Breast epithelium (tissue), 4 donors: Measurements from ENCODE around the gene CORO2B. TPM values are rescaled to one million over a fixed set of nuclear protein-coding genes. Genes with fewer than 3 reads are reported as not detected.
A peak's percentile ranks its signal among the peaks of the same experiment; 100 is the strongest.

Experiments
- DNase-seq, 2 donors: peaks; one replicate each; pipeline ENCODE4 v3.0.0-alpha.2; 2019; ENCODE audit warnings: low spot score in 2 of 2
- H3K27ac ChIP-seq, 2 donors: fragments of 200-600 bp; sonication (generic) in 1 of 2; one replicate each; pipeline ENCODE4 v1.5.1; 2016 to 2019; ENCODE audit warnings: mild to moderate bottlenecking in 1 of 2
- H3K27me3 ChIP-seq, 2 donors: fragments of 200-600 bp; sonication (generic) in 1 of 2; one replicate each; pipeline versions ENCODE4 v1.5.1 to v1.6.0; 2017 to 2019; ENCODE audit warnings: control low read depth in 1 of 2, mild to moderate bottlenecking in 1 of 2
- H3K36me3 ChIP-seq: fragments of 200-600 bp; one replicate; pipeline ENCODE4 v1.5.1; 2019
- H3K4me1 ChIP-seq, 2 donors: fragments of 200-600 bp; sonication (generic); one replicate each; pipeline ENCODE4 v1.5.1; 2016 to 2019; ENCODE audit warnings: control low read depth in 1 of 2
- H3K4me3 ChIP-seq, 3 donors: fragments of 200-600 bp; sonication (generic); 1 replicate in 2 of 3; 2 replicates in 1 of 3; pipeline ENCODE4 v1.5.1; 2016 to 2019; ENCODE audit warnings: mild to moderate bottlenecking in 3 of 3, moderate library complexity in 2 of 3
- H3K9me3 ChIP-seq, 2 donors: fragments of 200-600 bp; sonication (generic) in 1 of 2; one replicate each; pipeline ENCODE4 v1.5.1; 2016 to 2019; ENCODE audit warnings: control low read depth in 1 of 2
- CTCF ChIP-seq, 3 donors: fragments of 450-650 bp; IDR thresholded peaks; one replicate each; pipeline ENCODE4 v1.5.1; 2016 to 2017; ENCODE audit warnings: antibody characterized with exemption in 3 of 3, mild to moderate bottlenecking in 3 of 3, moderate library complexity in 3 of 3
- POLR2A ChIP-seq: fragments of 450-650 bp; IDR thresholded peaks from one replicate; pipeline ENCODE4 v1.6.1; 2016; ENCODE audit warnings: antibody characterized with exemption, mild to moderate bottlenecking, moderate library complexity
- POLR2AphosphoS5 ChIP-seq, 3 donors: sonication (generic); formaldehyde crosslinking; IDR thresholded peaks; one replicate each; pipeline ENCODE4 v1.6.1; 2017; ENCODE audit warnings: antibody characterized with exemption in 3 of 3
- intact Hi-C: fragments of 100-400 bp; cut with DNase I; formaldehyde crosslinking; loops from one replicate; pipeline ENCODE4 v1.15.1; 2023; ENCODE audit warnings: low total_unique reads
- total RNA-seq, 3 donors: library from RNA; depleted of rRNA; stranded (reverse); fragments of >200 nt; gene quantifications; one replicate each; pipeline ENCODE4 v1.1.0, GENCODE V29; 2016

Gene CORO2B
- total RNA-seq, 3 donors from 2014 or later, result 2.9 to 11.2 (median 3.5) TPM

GRCh38 chr15:68574629-68575028 lies 4.2 kb upstream of the CORO2B start:
- TF ChIP-seq CTCF (IDR thresholded peaks at IDR 0.05), result no peak
- Histone ChIP-seq H3K9me3 (no peaks in the 10 kb centered on the region), H3K4me3 (no peak overlapping the region), H3K36me3 (no peaks in the 10 kb centered on the region), H3K27me3 (peaks cover 0 to 4% of the 10 kb centered on the region in 2 donors), H3K27ac (no peak overlapping the region), H3K4me1 (no peaks in the 10 kb centered on the region)
- DNase-seq, result no peak
- intact Hi-C loops, result no loop called here

DNA sequence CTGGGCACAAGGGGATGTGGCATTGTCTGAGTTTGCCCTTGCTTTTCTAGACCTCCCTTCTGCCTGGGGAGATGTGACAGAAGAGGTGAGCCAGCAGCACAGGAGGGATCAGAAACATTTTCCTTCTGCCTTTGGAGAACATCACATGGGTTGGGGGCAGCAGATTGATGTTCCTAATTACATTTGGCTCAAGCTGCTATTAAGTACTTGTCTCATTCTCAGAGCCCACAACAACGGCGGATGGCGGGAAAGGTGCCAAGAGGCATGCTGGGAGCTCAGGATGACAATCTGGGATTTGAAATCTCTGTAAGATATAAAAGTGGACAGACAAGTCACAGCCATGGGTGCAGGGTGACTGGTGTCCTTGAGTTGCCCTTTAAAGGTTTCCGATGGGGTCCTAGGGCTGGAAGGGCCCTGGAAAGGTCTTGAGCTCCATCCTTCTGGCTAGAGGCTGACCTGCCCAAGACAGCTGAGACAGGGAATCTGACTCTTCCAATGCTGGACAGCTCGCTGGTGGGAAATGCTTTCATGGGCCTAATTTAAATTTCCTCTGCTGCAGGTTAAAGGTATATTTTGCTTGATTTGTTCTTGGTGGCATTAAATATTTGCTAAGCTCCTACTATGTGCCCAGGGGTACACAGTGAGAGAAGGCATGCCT lies 2.4 kb upstream of the CORO2B start:
- intact Hi-C loops, result no loop called here
- TF ChIP-seq POLR2AphosphoS5 (IDR thresholded peaks at IDR 0.05) (no peak), CTCF (IDR thresholded peaks at IDR 0.05) (no peak), POLR2A (no peak)

DNA sequence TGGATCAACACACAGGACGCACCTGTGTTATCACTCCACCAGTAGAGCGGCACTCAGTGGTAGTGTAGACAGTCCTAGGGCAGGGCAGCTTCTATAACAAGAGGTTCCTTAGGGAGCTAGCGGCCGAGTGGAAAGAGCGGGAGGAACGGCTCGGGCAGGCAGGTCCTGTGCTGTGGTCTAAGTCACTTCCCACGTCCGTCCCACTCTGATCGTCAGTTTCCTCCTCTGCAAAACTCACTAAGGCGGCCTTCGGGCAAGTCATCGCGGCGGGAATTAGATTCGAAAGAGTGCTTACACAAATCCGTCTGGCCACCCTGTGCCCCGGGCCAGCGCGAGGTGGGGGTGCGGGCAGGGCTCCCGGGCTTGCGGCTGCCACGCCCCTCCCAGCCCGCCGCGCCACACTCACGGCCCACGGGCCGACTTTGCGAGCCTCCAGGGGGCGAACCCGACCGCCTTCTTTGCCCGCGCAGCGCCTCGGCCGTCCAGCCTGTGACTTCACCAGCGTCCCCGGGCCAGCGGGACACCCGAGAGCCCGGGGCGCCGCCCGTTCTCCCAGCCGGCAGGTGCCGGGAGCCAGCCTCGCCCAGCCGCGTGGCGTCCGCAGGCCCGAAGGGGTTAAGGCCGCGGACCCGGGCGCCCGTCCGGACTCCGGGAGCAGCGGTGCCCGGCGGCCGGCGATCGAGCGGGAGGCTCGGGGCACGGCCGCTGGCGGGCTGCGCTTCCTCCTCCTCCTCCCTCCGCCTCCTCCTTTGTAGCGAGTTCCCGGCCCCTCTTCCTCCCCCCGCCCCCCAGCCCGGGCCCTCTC lies 416 bp upstream of the CORO2B start:
- intact Hi-C loops, result no loop called here
- peak in 1 of 3 donors; percentile 54 for TF ChIP-seq CTCF (IDR thresholded peaks at IDR 0.05)
- no peak for TF ChIP-seq POLR2A
- peak in 1 of 2 donors; percentile 41 for DNase-seq
- H3K9me3 ChIP-seq, result no peaks in the 10 kb centered on the region
- no peaks in the 10 kb centered on the region for H3K36me3 ChIP-seq
- H3K27me3 ChIP-seq, result peaks cover 0 to 4% of the 10 kb centered on the region in 2 donors
- no peaks in the 10 kb centered on the region for H3K4me1 ChIP-seq
- H3K4me3 ChIP-seq, result peak overlapping the region; percentile 48 to 89 (median 71)
- H3K27ac ChIP-seq, result peak overlapping the region; percentile 73 to 78

More for the DNA sequence above, 2.4 kb upstream of the CORO2B start:
- no peaks in the 10 kb centered on the region for H3K9me3 ChIP-seq
- H3K27ac ChIP-seq, result no peak overlapping the region
- no peaks in the 10 kb centered on the region for H3K4me1 ChIP-seq
- peaks cover 0 to 4% of the 10 kb centered on the region in 2 donors for H3K27me3 ChIP-seq
- H3K36me3 ChIP-seq, result no peaks in the 10 kb centered on the region
- H3K4me3 ChIP-seq, result no peak overlapping the region
- DNase-seq, result no peak

DNA sequence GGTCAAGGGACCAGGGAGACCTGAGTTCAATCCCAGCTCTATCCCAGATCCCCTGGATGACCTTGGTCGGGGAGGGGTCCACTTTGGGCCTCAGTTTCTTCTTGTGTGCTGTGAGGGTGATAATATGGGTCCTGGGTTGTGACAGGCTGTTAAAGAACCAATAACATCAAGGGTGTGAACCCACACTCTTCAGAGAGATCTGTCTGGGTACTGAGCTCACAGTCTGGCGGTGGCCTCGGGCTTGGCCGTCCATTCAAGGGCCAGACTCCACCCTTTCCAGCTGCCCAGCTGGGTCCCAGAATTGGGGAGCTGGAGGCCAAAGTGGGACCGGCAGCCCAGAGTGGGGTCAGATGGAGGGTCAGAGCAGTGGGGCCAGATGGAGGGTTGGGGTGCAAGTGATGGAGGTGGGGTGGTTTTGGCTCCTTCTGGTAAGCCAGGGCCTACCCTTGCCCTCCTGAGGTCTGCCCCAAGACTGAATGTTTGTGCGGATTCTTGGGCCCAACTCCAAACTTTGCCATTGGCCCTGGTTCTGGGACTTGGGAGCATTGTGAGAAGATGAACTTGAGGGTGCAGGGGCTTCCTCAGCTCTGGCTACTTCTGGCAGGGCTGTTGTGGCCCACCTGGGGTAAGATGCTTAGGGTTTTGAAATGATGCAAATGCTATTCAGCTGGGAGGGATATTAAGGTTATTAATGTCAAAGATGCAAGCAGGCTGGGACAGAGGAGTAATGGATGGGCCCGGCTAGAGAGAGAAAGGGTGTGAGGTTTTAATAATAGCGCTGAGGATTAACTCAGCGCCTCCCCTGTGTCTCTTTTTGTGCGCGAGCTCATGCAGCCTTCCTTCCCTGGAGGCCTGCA lies 1.5 kb downstream of the CORO2B start:
- no peaks in the 10 kb centered on the region for H3K9me3 ChIP-seq
- intact Hi-C loops, result no loop called here
- TF ChIP-seq POLR2A (no peak), POLR2AphosphoS5 (IDR thresholded peaks at IDR 0.05) (no peak), CTCF (IDR thresholded peaks at IDR 0.05) (no peak)
- H3K27me3 ChIP-seq, result peaks cover 0 to 4% of the 10 kb centered on the region in 2 donors
- H3K36me3 ChIP-seq, result no peaks in the 10 kb centered on the region
- no peak for DNase-seq
- H3K4me1 ChIP-seq, result no peaks in the 10 kb centered on the region
- peak overlapping the region; percentile 54 to 78 for H3K27ac ChIP-seq
- H3K4me3 ChIP-seq, result peak overlapping the region; percentile 48 to 89 (median 71)
